MCF 10A (cell line): ENCODE measurements around the gene FAM114A2. TPM values are rescaled to one million over a fixed set of nuclear protein-coding genes. Genes with fewer than 3 reads are reported as not detected.

Experiments
- BruUV-seq: library from RNA; stranded (reverse); fragments of 400-500 nt; replicated peaks from 2 replicates; lab custom pipeline; 2021; lab: Mats Ljungman, UMichigan
- CTCF ChIA-PET: fragments of 300-600 bp; sonication (Branson Sonifier 250); formaldehyde crosslinking; extraction: SDS; loops from one replicate; lab custom pipeline; 2021; ENCODE audit warnings: antibody characterized with exemption, inconsistent platforms; lab: Yijun Ruan, JAX
- POLR2A ChIA-PET: fragments of 300-600, 350-650 bp; sonication (Branson Sonifier 250); formaldehyde crosslinking; extraction: SDS; loops from one replicate; lab custom pipeline; 2020; ENCODE audit warnings: antibody characterized with exemption, inconsistent platforms; lab: Yijun Ruan, JAX
- DNase-seq: peaks from one replicate; pipeline ENCODE4 v3.0.0-alpha.2; 2018; ENCODE audit not compliant: unreplicated experiment
- H3K27ac Mint-ChIP-seq: one replicate; pipeline ENCODE4 v1.8.0; 2022; ENCODE audit warnings: mild to moderate bottlenecking, low read depth, mixed read lengths; ENCODE audit not compliant: unreplicated experiment
- H3K27me3 Mint-ChIP-seq: one replicate; pipeline ENCODE4 v1.8.0; 2022; ENCODE audit warnings: mixed read lengths; ENCODE audit not compliant: insufficient read depth, unreplicated experiment
- H3K36me3 Mint-ChIP-seq: one replicate; pipeline ENCODE4 v1.8.0; 2022; ENCODE audit warnings: mild to moderate bottlenecking, moderate library complexity, mixed read lengths; ENCODE audit not compliant: insufficient read depth, unreplicated experiment
- H3K4me1 Mint-ChIP-seq: one replicate; pipeline ENCODE4 v1.8.0; 2022; ENCODE audit warnings: mixed read lengths; ENCODE audit not compliant: insufficient read depth, unreplicated experiment
- H3K4me3 Mint-ChIP-seq: one replicate; pipeline ENCODE4 v1.8.0; 2022; ENCODE audit warnings: mild to moderate bottlenecking, moderate library complexity, mixed read lengths; ENCODE audit not compliant: unreplicated experiment
- H3K9me3 Mint-ChIP-seq: one replicate; pipeline ENCODE4 v1.8.0; 2022; ENCODE audit warnings: mixed read lengths; ENCODE audit not compliant: unreplicated experiment
- CTCF ChIP-seq: fragments of 200-600 bp; IDR thresholded peaks from one replicate; pipeline ENCODE4 v1.8.0; 2022; ENCODE audit warnings: antibody characterized with exemption, mild to moderate bottlenecking; ENCODE audit not compliant: unreplicated experiment
- intact Hi-C: fragments of 100-400 bp; cut with micrococcal nuclease; formaldehyde crosslinking; loops from 2 replicates; pipeline ENCODE4 v1.14.1; 2022
- total RNA-seq: library from RNA; stranded (reverse); gene quantifications from 2 replicates; pipeline ENCODE4 v1.2.3, GENCODE V29; 2022

The FAM114A2 gene
- total RNA-seq, 1 experiment from 2014 or later: 48.8 TPM

- POLR2A ChIA-PET: interaction anchor here (2.4 kb wide), 1 partner anchor 17 kb away, joined by 13 read pairs; the partner anchor contains the start of genes FAM114A2 and MFAP3
- no TSS peak for BruUV-seq
- Mint-ChIP-seq H3K36me3 (peaks cover 61% of the 10 kb centered on the region), H3K27me3 (no peaks in the 10 kb centered on the region), H3K4me3 (no peak overlapping the region), H3K9me3 (no peaks in the 10 kb centered on the region), H3K27ac (no peak overlapping the region), H3K4me1 (peaks cover 7% of the 10 kb centered on the region)
- DNase-seq: no peak
- CTCF ChIA-PET: interaction anchor here (0.9 to 9.3 kb wide), 6 partner anchors 14 to 135 kb away, joined by 3 to 53 read pairs (median 4); no protein-coding TSS in a partner anchor
- no peak for TF ChIP-seq CTCF
- intact Hi-C loops: no loop called here
Observed at GRCh38 chr5:154055201-154055600, 16.5 kb upstream of the FAM114A2 start.

- BruUV-seq: TSS peak; percentile 1
Observed at GRCh38 chr5:154053468-154053867, 14.8 kb upstream of the FAM114A2 start.

GRCh38 chr5:154049636-154050035, 10.9 kb upstream of the FAM114A2 start:
- intact Hi-C loops: no loop called here
- Mint-ChIP-seq H3K36me3 (peaks cover 76% of the 10 kb centered on the region), H3K9me3 (no peaks in the 10 kb centered on the region), H3K4me3 (no peak overlapping the region), H3K27ac (no peak overlapping the region), H3K27me3 (no peaks in the 10 kb centered on the region), H3K4me1 (peaks cover 11% of the 10 kb centered on the region)
- BruUV-seq: TSS peak; percentile 7
- no peak for DNase-seq
- ChIA-PET POLR2A (interaction anchor here (1.8 to 4.5 kb wide), 2 partner anchors 9 to 11 kb away, joined by 4 to 34 read pairs; partner anchors contain the start of genes FAM114A2 and MFAP3), CTCF (interaction anchor here (0.6 to 9.3 kb wide), 3 partner anchors 8 to 388 kb away, joined by 3 to 53 read pairs (median 3); no protein-coding TSS in a partner anchor)
- TF ChIP-seq CTCF: no peak

More at GRCh38 chr5:154053468-154053867, 14.8 kb upstream of the FAM114A2 start:
- peaks cover 65% of the 10 kb centered on the region for H3K36me3 Mint-ChIP-seq
- no peak overlapping the region for H3K27ac Mint-ChIP-seq
- no peak for DNase-seq
- intact Hi-C loops: no loop called here
- no peaks in the 10 kb centered on the region for H3K9me3 Mint-ChIP-seq
- ChIA-PET POLR2A (interaction anchor here (1.5 to 2.2 kb wide), 3 partner anchors 10 to 15 kb away, joined by 4 to 8 read pairs (median 4); partner anchors contain the start of genes FAM114A2 and MFAP3), CTCF (interaction anchor here (1.2 to 9.3 kb wide), 4 partner anchors 9 to 468 kb away, joined by 3 to 53 read pairs (median 6); no protein-coding TSS in a partner anchor)
- no peak for TF ChIP-seq CTCF
- peaks cover 7% of the 10 kb centered on the region for H3K4me1 Mint-ChIP-seq
- no peaks in the 10 kb centered on the region for H3K27me3 Mint-ChIP-seq
- H3K4me3 Mint-ChIP-seq: no peak overlapping the region

DNA sequence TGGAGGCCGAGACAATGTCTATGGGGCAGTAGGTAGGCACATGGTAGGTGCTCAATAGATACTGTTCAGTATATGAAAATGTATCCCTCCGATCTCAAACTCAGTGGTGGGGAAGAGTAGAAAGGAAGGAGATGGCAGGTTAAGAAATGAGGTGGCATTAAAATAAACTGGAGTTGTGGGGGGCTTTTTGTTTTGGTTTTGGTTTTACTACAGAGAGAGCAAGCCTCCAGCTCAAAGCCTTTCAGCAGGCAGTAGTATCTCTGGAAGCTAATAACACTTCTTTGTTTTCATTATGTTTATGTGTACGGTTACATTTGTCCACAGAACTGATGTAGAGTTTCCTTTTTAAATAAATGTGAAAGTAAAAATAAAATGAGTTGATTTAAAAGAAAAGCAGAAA, 8.6 kb upstream of the FAM114A2 start:
- BruUV-seq: no TSS peak
- no peak overlapping the region for H3K4me3 Mint-ChIP-seq
- peaks cover 17% of the 10 kb centered on the region for H3K4me1 Mint-ChIP-seq
- H3K9me3 Mint-ChIP-seq: no peaks in the 10 kb centered on the region
- CTCF ChIA-PET: interaction anchor here (0.5 to 9.3 kb wide), 5 partner anchors 25 to 560 kb away, joined by 4 to 53 read pairs (median 4); no protein-coding TSS in a partner anchor
- H3K27ac Mint-ChIP-seq: no peak overlapping the region
- DNase-seq: no peak
- peaks cover 54% of the 10 kb centered on the region for H3K36me3 Mint-ChIP-seq
- H3K27me3 Mint-ChIP-seq: no peaks in the 10 kb centered on the region
- POLR2A ChIA-PET: interaction anchor here (4.5 kb wide), 1 partner anchor 8 kb away, joined by 34 read pairs; the partner anchor contains the start of genes FAM114A2 and MFAP3
- intact Hi-C loops: no loop called here
- TF ChIP-seq CTCF: no peak
